GM20000 (cell line): ENCODE measurements around the gene NUMBL.

ENCODE experiments used
- DNase-seq: peaks from one replicate; pipeline ENCODE4 v3.0.0; 2012; ENCODE audit warnings: low spot score
- CTCF ChIP-seq: IDR thresholded peaks from 2 replicates; pipeline ENCODE4 v1.5.1; 2012; ENCODE audit warnings: mild to moderate bottlenecking, control low read depth; ENCODE audit errors: extremely low read depth, missing control alignments

The NUMBL gene

GRCh38 chr19:40616178-40616577 is 74.3 kb downstream of the NUMBL start:
- TF ChIP-seq CTCF = no peak
- no peak for DNase-seq
